Left forelimb (tissue), 1 donor: Measurements from ENCODE around the gene PLIN5.

Experiments used
- DNase-seq: peaks from one replicate; pipeline ENCODE4 v3.0.0-alpha.2; 2018; ENCODE audit warnings: low spot score

The PLIN5 gene

GRCh38 chr19:4522291-4523002, 12.6 kb downstream of the PLIN5 start:
- no peak for DNase-seq

- no peak for DNase-seq
Observed at GRCh38 chr19:4521888-4522242, 13.2 kb downstream of the PLIN5 start.

GRCh38 chr19:4521170-4521887, 13.7 kb downstream of the PLIN5 start:
- DNase-seq: no peak

- DNase-seq: no peak
Observed at GRCh38 chr19:4519521-4520277, 15.3 kb downstream of the PLIN5 start.

GRCh38 chr19:4519172-4519496, 15.9 kb downstream of the PLIN5 start:
- DNase-seq: no peak

- no peak for DNase-seq
Observed at GRCh38 chr19:4518345-4519171, 16.5 kb downstream of the PLIN5 start, which contains the start of gene PLIN4. TSS of gene PLIN4 (minus strand) at chr19:4518486. CDS start at chr19:4518272, 214 bp downstream.

- DNase-seq: no peak
Observed at GRCh38 chr19:4517451-4518057, 17.5 kb downstream of the PLIN5 start.

- no peak for DNase-seq
Observed at GRCh38 chr19:4516939-4517300, 18.1 kb downstream of the PLIN5 start.

GRCh38 chr19:4516199-4516938, 18.7 kb downstream of the PLIN5 start:
- no peak for DNase-seq

- no peak for DNase-seq
Observed at GRCh38 chr19:4515732-4516131, 19.3 kb downstream of the PLIN5 start.

- DNase-seq: no peak
Observed at GRCh38 chr19:4513248-4513647, 21.8 kb downstream of the PLIN5 start.

GRCh38 chr19:4512070-4512469, 23.0 kb downstream of the PLIN5 start:
- no peak for DNase-seq

- DNase-seq: no peak
Observed at GRCh38 chr19:4511300-4512054, 23.5 kb downstream of the PLIN5 start.

- DNase-seq: no peak
Observed at GRCh38 chr19:4510435-4511255, 24.4 kb downstream of the PLIN5 start.

- no peak for DNase-seq
Observed at GRCh38 chr19:4508698-4509097, 26.3 kb downstream of the PLIN5 start.

- DNase-seq: no peak
Observed at GRCh38 chr19:4507804-4508203, 27.2 kb downstream of the PLIN5 start.

GRCh38 chr19:4507150-4507452, 27.9 kb downstream of the PLIN5 start:
- DNase-seq: no peak

- no peak for DNase-seq
Observed at GRCh38 chr19:4506449-4507149, 28.4 kb downstream of the PLIN5 start.
